OCI-LY7 (cell line): ENCODE data around the gene F11. TPM values are rescaled to one million over a fixed set of nuclear protein-coding genes. Genes with fewer than 3 reads are reported as not detected.

Experiments
- BruUV-seq: library from RNA; stranded (reverse); fragments of 400-500 nt; replicated peaks from 2 replicates; lab custom pipeline; 2021; lab: Mats Ljungman, UMichigan
- CTCF ChIA-PET: fragments of 300-600 bp; sonication (Branson Sonifier 250); formaldehyde crosslinking; loops from one replicate; lab custom pipeline; 2022; ENCODE audit warnings: antibody characterized with exemption; ENCODE audit not compliant: unreplicated experiment; lab: Charles Lee
- POLR2A ChIA-PET: fragments of 300-600 bp; sonication (Branson Sonifier 250); formaldehyde crosslinking; loops from one replicate; lab custom pipeline; 2022; ENCODE audit warnings: antibody characterized with exemption; lab: Charles Lee
- DNase-seq: peaks from one replicate; pipeline ENCODE4 v3.0.0-alpha.2; 2015; ENCODE audit warnings: low spot score
- H2AFZ ChIP-seq: fragments of 200-600 bp; sonication (generic), shearing (Covaris generic); 2 replicates; pipeline ENCODE4 v1.6.1; 2014; ENCODE audit warnings: mild to moderate bottlenecking, antibody characterized with exemption, low read length, moderate library complexity
- H3K27ac ChIP-seq: fragments of 200-600 bp; sonication (generic); 2 replicates; pipeline ENCODE4 v1.5.1; 2014; ENCODE audit warnings: mixed run types, low read depth, mild to moderate bottlenecking, moderate library complexity, low read length, inconsistent platforms; ENCODE audit not compliant: poor library complexity, severe bottlenecking
- H3K36me3 ChIP-seq: fragments of 200-600 bp; sonication (generic); 2 replicates; pipeline ENCODE4 v1.6.1; 2014; ENCODE audit warnings: mild to moderate bottlenecking, antibody characterized with exemption, low read length, moderate library complexity, mixed read lengths; ENCODE audit not compliant: insufficient read depth
- H3K4me1 ChIP-seq: fragments of 200-600 bp; sonication (generic); 2 replicates; pipeline ENCODE4 v1.5.1; 2014; ENCODE audit warnings: mild to moderate bottlenecking, low read length; ENCODE audit not compliant: insufficient read depth, poor library complexity, severe bottlenecking
- H3K4me2 ChIP-seq: fragments of 200-600 bp; sonication (generic); 2 replicates; pipeline ENCODE4 v1.6.1; 2014; ENCODE audit warnings: mild to moderate bottlenecking, low read length
- H3K4me3 ChIP-seq: fragments of 200-600 bp; sonication (generic); 2 replicates; pipeline ENCODE4 v1.5.1; 2014; ENCODE audit warnings: mild to moderate bottlenecking, low read depth, low read length; ENCODE audit not compliant: poor library complexity, severe bottlenecking
- H3K79me2 ChIP-seq: fragments of 200-600 bp; sonication (generic); 2 replicates; pipeline ENCODE4 v1.6.1; 2016; ENCODE audit warnings: low read depth, mild to moderate bottlenecking, low read length, moderate library complexity, mixed read lengths; ENCODE audit not compliant: insufficient read depth
- H3K9me2 ChIP-seq: fragments of 200-600 bp; sonication (generic); 2 replicates; pipeline ENCODE4 v1.6.1; 2016; ENCODE audit warnings: mild to moderate bottlenecking, low read length, mixed read lengths; ENCODE audit not compliant: insufficient read depth
- H3K9me3 ChIP-seq: fragments of 200-600 bp; sonication (generic); 2 replicates; pipeline ENCODE4 v1.6.1; 2014; ENCODE audit warnings: mild to moderate bottlenecking, mixed run types, low read length, mixed read lengths
- H4K20me1 ChIP-seq: fragments of 200-600 bp; sonication (generic); 2 replicates; pipeline ENCODE4 v1.6.1; 2014; ENCODE audit warnings: mild to moderate bottlenecking, antibody characterized with exemption, low read length, moderate library complexity, mixed read lengths; ENCODE audit not compliant: insufficient read depth
- EZH2phosphoT487 ChIP-seq: fragments of 200-600 bp; sonication (generic); IDR thresholded peaks from 2 replicates; pipeline ENCODE4 v1.6.1; 2018; ENCODE audit warnings: low read depth, borderline replicate concordance, mild to moderate bottlenecking, mixed run types, antibody characterized with exemption, low read length, moderate library complexity, mixed read lengths
- intact Hi-C: fragments of 100-400 bp; cut with micrococcal nuclease; formaldehyde crosslinking; loops from one replicate; pipeline ENCODE4 v1.10.0; 2022; ENCODE audit not compliant: unreplicated experiment
- total RNA-seq, 2 experiments: library from RNA; depleted of rRNA in 1 of 2; stranded (reverse); fragments of >200 nt in 1 of 2; shearing (Covaris generic) in 1 of 2; gene quantifications; 2 replicates each; pipeline ENCODE4 v1.2.3, GENCODE V29; 2014 to 2022
- TF ChIP-seq, protein P1 (sequence below): fragments of 200-600 bp; sonication (generic); conservative IDR thresholded peaks from 2 replicates; pipeline ENCODE4 v1.5.1; 2014; ENCODE audit warnings: mild to moderate bottlenecking, antibody characterized with exemption, low read length, moderate library complexity, mixed read lengths

F11 gene
- total RNA-seq, 2 experiments from 2014 or later: not detected

DNA sequence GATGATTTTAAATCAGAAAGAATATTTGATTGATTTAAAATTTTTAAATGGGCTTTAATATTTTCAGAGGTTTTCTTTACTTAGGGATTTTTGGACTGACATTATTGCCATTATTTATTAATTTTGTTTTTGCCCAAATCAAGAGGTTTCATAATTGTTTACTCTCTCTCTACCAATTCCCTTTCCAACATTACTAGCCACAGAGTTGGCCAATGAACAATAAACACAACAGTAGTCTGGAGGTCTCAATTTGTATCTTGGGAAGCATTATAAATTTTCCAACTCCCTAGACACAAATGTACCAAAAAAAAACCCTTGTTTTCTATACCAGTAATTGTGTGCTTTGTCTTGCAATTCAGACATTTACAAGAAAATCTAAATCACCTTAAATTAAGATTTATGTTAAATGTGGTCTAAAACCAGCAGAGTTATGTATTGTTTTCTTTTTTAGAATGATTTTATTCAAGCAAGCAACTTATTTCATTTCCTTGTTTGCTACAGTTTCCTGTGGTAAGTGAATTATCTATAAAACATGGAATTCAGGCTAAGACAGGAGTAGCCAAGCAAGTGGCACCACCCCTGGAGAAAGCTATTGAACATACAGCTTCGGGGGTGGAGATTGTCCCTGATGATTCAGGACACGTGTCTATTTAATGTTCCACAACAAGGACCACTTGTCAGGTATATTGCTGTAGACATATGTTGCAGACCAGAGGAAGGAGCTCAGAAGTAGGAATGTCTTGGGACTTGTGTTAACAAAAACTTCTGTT is 38.1 kb upstream of the F11 start:
- TF ChIP-seq, protein P1, sequence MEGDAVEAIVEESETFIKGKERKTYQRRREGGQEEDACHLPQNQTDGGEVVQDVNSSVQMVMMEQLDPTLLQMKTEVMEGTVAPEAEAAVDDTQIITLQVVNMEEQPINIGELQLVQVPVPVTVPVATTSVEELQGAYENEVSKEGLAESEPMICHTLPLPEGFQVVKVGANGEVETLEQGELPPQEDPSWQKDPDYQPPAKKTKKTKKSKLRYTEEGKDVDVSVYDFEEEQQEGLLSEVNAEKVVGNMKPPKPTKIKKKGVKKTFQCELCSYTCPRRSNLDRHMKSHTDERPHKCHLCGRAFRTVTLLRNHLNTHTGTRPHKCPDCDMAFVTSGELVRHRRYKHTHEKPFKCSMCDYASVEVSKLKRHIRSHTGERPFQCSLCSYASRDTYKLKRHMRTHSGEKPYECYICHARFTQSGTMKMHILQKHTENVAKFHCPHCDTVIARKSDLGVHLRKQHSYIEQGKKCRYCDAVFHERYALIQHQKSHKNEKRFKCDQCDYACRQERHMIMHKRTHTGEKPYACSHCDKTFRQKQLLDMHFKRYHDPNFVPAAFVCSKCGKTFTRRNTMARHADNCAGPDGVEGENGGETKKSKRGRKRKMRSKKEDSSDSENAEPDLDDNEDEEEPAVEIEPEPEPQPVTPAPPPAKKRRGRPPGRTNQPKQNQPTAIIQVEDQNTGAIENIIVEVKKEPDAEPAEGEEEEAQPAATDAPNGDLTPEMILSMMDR: no peak
- no peak for TF ChIP-seq EZH2phosphoT487
- Histone ChIP-seq H2AFZ (no peak overlapping the region), H3K4me1 (no peaks in the 10 kb centered on the region), H3K27ac (no peak overlapping the region), H4K20me1 (no peaks in the 10 kb centered on the region), H3K79me2 (no peaks in the 10 kb centered on the region), H3K4me2 (no peak overlapping the region), H3K9me3 (0 out of 2 replicates have a peak, but pooled peaks cover 6% of the 10 kb centered on the region), H3K9me2 (no peaks in the 10 kb centered on the region), H3K4me3 (no peak overlapping the region), H3K36me3 (no peaks in the 10 kb centered on the region)
- ChIA-PET POLR2A (no interaction called here), CTCF (no interaction called here)
- no peak for DNase-seq
- BruUV-seq: no TSS peak
- intact Hi-C loops: no loop called here

DNA sequence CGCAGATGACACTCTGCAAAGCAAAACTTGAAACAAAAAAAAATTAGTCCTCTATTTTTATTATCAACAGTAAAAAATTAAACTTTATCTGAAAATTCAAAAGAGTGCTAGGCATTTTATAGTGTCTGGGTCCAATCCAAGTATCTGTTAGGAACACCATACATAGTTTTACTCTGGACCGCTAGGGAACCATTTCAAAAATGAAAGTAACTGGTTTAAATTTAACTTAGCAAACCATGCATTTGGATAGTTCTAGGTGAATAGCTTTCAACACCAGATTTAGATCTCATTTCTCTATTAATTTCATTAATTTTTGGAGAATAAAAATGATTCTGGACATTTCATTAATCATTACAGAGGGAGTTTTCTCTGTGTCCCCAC is 37.5 kb upstream of the F11 start:
- H3K9me3 ChIP-seq: 0 out of 2 replicates have a peak, but pooled peaks cover 6% of the 10 kb centered on the region
- TF ChIP-seq EZH2phosphoT487: no peak
- TF ChIP-seq, protein P1: no peak
- CTCF ChIA-PET: no interaction called here
- intact Hi-C loops: no loop called here
- DNase-seq: no peak
- H2AFZ ChIP-seq: no peak overlapping the region
- POLR2A ChIA-PET: no interaction called here
- no peaks in the 10 kb centered on the region for H3K4me1 ChIP-seq
- no peaks in the 10 kb centered on the region for H4K20me1 ChIP-seq
- H3K27ac ChIP-seq: no peak overlapping the region
- no peaks in the 10 kb centered on the region for H3K36me3 ChIP-seq
- no peak overlapping the region for H3K4me3 ChIP-seq
- no peak overlapping the region for H3K4me2 ChIP-seq
- H3K79me2 ChIP-seq: no peaks in the 10 kb centered on the region
- H3K9me2 ChIP-seq: no peaks in the 10 kb centered on the region
- BruUV-seq: no TSS peak

- TF ChIP-seq, protein P1: no peak
- TF ChIP-seq EZH2phosphoT487: no peak
- CTCF ChIA-PET: no interaction called here
- Histone ChIP-seq H3K9me3 (no peaks in the 10 kb centered on the region), H3K27ac (no peak overlapping the region), H3K4me3 (no peak overlapping the region), H3K9me2 (no peaks in the 10 kb centered on the region), H2AFZ (no peak overlapping the region), H3K79me2 (no peaks in the 10 kb centered on the region), H3K4me2 (no peak overlapping the region), H3K4me1 (no peaks in the 10 kb centered on the region), H4K20me1 (no peaks in the 10 kb centered on the region), H3K36me3 (no peaks in the 10 kb centered on the region)
- BruUV-seq: no TSS peak
- intact Hi-C loops: no loop called here
- POLR2A ChIA-PET: no interaction called here
- no peak for DNase-seq
Measured at GRCh38 chr4:186234367-186234766, 31.6 kb upstream of the F11 start.
